NB4 (cell line): ENCODE measurements around the gene XK.

ENCODE experiments used
- DNase-seq: peaks from one replicate; pipeline ENCODE4 v3.0.0; 2010; ENCODE audit warnings: low read depth
- H3K4me3 ChIP-seq: one replicate; pipeline ENCODE4 v1.5.1; 2011; ENCODE audit warnings: mild to moderate bottlenecking, low read depth, low read length, moderate library complexity
- CTCF ChIP-seq: IDR thresholded peaks from one replicate; pipeline ENCODE4 v1.5.1; 2012; ENCODE audit warnings: low read depth, low read length
- MAX ChIP-seq: IDR thresholded peaks from 2 replicates; pipeline ENCODE4 v1.6.1; 2011; ENCODE audit warnings: low read depth, low read length
- MYC ChIP-seq: IDR thresholded peaks from 2 replicates; pipeline ENCODE4 v1.6.1; 2011; ENCODE audit warnings: low read depth, low read length
- POLR2A ChIP-seq: IDR thresholded peaks from 2 replicates; pipeline ENCODE4 v1.6.1; 2011; ENCODE audit warnings: mild to moderate bottlenecking; ENCODE audit not compliant: insufficient read length; ENCODE audit errors: extremely low read depth

The XK gene

GRCh38 chrX:37701588-37701987 lies 16.0 kb downstream of the XK start:
- TF ChIP-seq MAX (no peak), POLR2A (no peak), CTCF (no peak), MYC (no peak)
- no peak for DNase-seq
- no peak overlapping the region for H3K4me3 ChIP-seq

- H3K4me3 ChIP-seq = no peak overlapping the region
- TF ChIP-seq MAX (no peak), CTCF (no peak), POLR2A (no peak), MYC (no peak)
- DNase-seq = no peak
These were observed 26.4 kb downstream of the XK start for GRCh38 chrX:37711991-37712390.

GRCh38 chrX:37712458-37712857 lies 26.9 kb downstream of the XK start:
- H3K4me3 ChIP-seq = no peak overlapping the region
- DNase-seq = no peak
- no peak for TF ChIP-seq CTCF
- TF ChIP-seq MYC = no peak
- no peak for TF ChIP-seq MAX
- no peak for TF ChIP-seq POLR2A

- DNase-seq = no peak
- no peak for TF ChIP-seq CTCF
- no peak for TF ChIP-seq POLR2A
- no peak for TF ChIP-seq MYC
- no peak overlapping the region for H3K4me3 ChIP-seq
These were observed 28.9 kb downstream of the XK start for GRCh38 chrX:37714479-37714878.

GRCh38 chrX:37716602-37717001 lies 31.0 kb downstream of the XK start:
- DNase-seq = no peak
- TF ChIP-seq MAX (no peak), CTCF (no peak), POLR2A (no peak), MYC (no peak)
- H3K4me3 ChIP-seq = no peak overlapping the region

- no peak for DNase-seq
- H3K4me3 ChIP-seq = no peak overlapping the region
- TF ChIP-seq MAX = no peak
- no peak for TF ChIP-seq CTCF
- no peak for TF ChIP-seq MYC
These were observed 32.1 kb downstream of the XK start for GRCh38 chrX:37717708-37718107.
